ENCODE data around the gene DYSF. TPM values are rescaled to one million over a fixed set of nuclear protein-coding genes. Genes with fewer than 3 reads are reported as not detected.

Gene DYSF
- total and polyA plus RNA-seq, 2 donors (not counting 3 experiments of a cell fraction or from before 2014, with no cell fraction given): 50.9 to 152 TPM

GRCh38 chr2:71530211-71530610 is 76.8 kb downstream of the DYSF start:
- Histone ChIP-seq H3K9ac (replicated peaks; ENCODE audit: extremely low read depth, insufficient read depth, low read length) (no peak overlapping the region), H3K9me1 (replicated peaks; ENCODE audit: control insufficient read depth, extremely low read depth, insufficient read depth, low read length) (no peaks in the 10 kb centered on the region), H4K20me1 (replicated peaks; ENCODE audit: control insufficient read depth, extremely low read depth, insufficient read depth, low read length) (no peaks in the 10 kb centered on the region), H3K27ac (ENCODE audit: insufficient read depth, low read depth, low read length) (no peak overlapping the region), H3K79me2 (ENCODE audit: control insufficient read depth, insufficient read depth, low read length) (no peaks in the 10 kb centered on the region), H3K4me3 (replicated peaks in 1 of 3; ENCODE audit: insufficient read depth in 1 of 3, low read depth in 1 of 3, low read length in 3 of 3) (no peak overlapping the region), H3K4me2 (ENCODE audit: insufficient read depth, low read length) (no peak overlapping the region), H3K27me3 (ENCODE audit: control insufficient read depth in 2 of 2, insufficient read depth in 2 of 2, low read length in 2 of 2) (no peaks in the 10 kb centered on the region), H3K36me3 (ENCODE audit: control insufficient read depth in 2 of 2, extremely low read depth in 1 of 2, insufficient read depth in 2 of 2, low read length in 2 of 2) (peaks cover 4 to 25% of the 10 kb centered on the region in 2 experiments), H2AFZ (ENCODE audit: low read depth, low read length) (no peak overlapping the region), H3K9me3 (replicated peaks; ENCODE audit: control insufficient read depth, insufficient read depth, low read length) (no peaks in the 10 kb centered on the region), H3K4me1 (ENCODE audit: control insufficient read depth, extremely low read depth, insufficient read depth, low read length) (peaks cover 7% of the 10 kb centered on the region)
- CTCF ChIA-PET: interaction anchor here (0.6 to 4.3 kb wide), 21 partner anchors 8 to 1357 kb away, joined by 3 to 32 read pairs (median 5); partner anchors contain the start of gene SPR
- dilution Hi-C loops (cut with MboI; ENCODE audit: extremely low pct_ligation_motif_present, low sequenced_read_pairs) (no loop called here), intact Hi-C loops (cut with micrococcal nuclease) (loop anchor here (5.0 kb wide), 1 partner anchor 267 kb away; no protein-coding TSS in a partner anchor)
- TF ChIP-seq MYC (IDR thresholded peaks at IDR 0.05; ENCODE audit: low read depth, low read length) (no peak), JUN (IDR thresholded peaks at IDR 0.05; ENCODE audit: borderline replicate concordance, insufficient read depth, insufficient read length, low read depth) (no peak)
- BruUV-seq (replicated peaks): no TSS peak
- POLR2A ChIA-PET: no interaction called here
- no peak for DNase-seq (ENCODE audit: low read depth, low spot score)
- no peak for FAIRE-seq

GRCh38 chr2:71530641-71531332 is 77.4 kb downstream of the DYSF start:
- Histone ChIP-seq H3K79me2 (ENCODE audit: control insufficient read depth, insufficient read depth, low read length) (no peaks in the 10 kb centered on the region), H3K27me3 (ENCODE audit: control insufficient read depth in 2 of 2, insufficient read depth in 2 of 2, low read length in 2 of 2) (no peaks in the 10 kb centered on the region), H3K36me3 (ENCODE audit: control insufficient read depth in 2 of 2, extremely low read depth in 1 of 2, insufficient read depth in 2 of 2, low read length in 2 of 2) (peaks cover 2 to 25% of the 10 kb centered on the region in 2 experiments), H4K20me1 (replicated peaks; ENCODE audit: control insufficient read depth, extremely low read depth, insufficient read depth, low read length) (no peaks in the 10 kb centered on the region), H3K9me3 (replicated peaks; ENCODE audit: control insufficient read depth, insufficient read depth, low read length) (no peaks in the 10 kb centered on the region), H3K4me3 (replicated peaks in 1 of 3; ENCODE audit: insufficient read depth in 1 of 3, low read depth in 1 of 3, low read length in 3 of 3) (no peak overlapping the region), H3K27ac (ENCODE audit: insufficient read depth, low read depth, low read length) (peak overlapping the region; percentile 40), H3K9me1 (replicated peaks; ENCODE audit: control insufficient read depth, extremely low read depth, insufficient read depth, low read length) (no peaks in the 10 kb centered on the region), H3K4me1 (ENCODE audit: control insufficient read depth, extremely low read depth, insufficient read depth, low read length) (peaks cover 7% of the 10 kb centered on the region), H3K9ac (replicated peaks; ENCODE audit: extremely low read depth, insufficient read depth, low read length) (no peak overlapping the region), H2AFZ (ENCODE audit: low read depth, low read length) (no peak overlapping the region), H3K4me2 (ENCODE audit: insufficient read depth, low read length) (no peak overlapping the region)
- intact Hi-C loops (cut with micrococcal nuclease): loop anchor here (5.0 kb wide), 1 partner anchor 267 kb away; no protein-coding TSS in a partner anchor
- ChIA-PET POLR2A (no interaction called here), CTCF (interaction anchor here (0.6 to 4.3 kb wide), 21 partner anchors 8 to 1357 kb away, joined by 3 to 32 read pairs (median 5); partner anchors contain the start of gene SPR)
- DNase-seq (ENCODE audit: low read depth, low spot score) (peak; percentile 64), FAIRE-seq (peak; percentile 95)
- dilution Hi-C loops (cut with MboI; ENCODE audit: extremely low pct_ligation_motif_present, low sequenced_read_pairs): no loop called here
- no peak for TF ChIP-seq MYC (IDR thresholded peaks at IDR 0.05; ENCODE audit: low read depth, low read length)
- peak; percentile 64 to 67 for TF ChIP-seq CTCF (IDR thresholded peaks at IDR 0.05; ENCODE audit: extremely low read depth in 1 of 2, insufficient read depth in 1 of 2, low read depth in 1 of 2, low read length in 2 of 2)
- no TSS peak for BruUV-seq (replicated peaks)

Data from endothelial cell of umbilical vein (primary cell).